GM19351 (cell line): ENCODE results near the gene CTSA.
A peak's percentile ranks its signal among the peaks of the same experiment; 100 is the strongest.
"Not testable (repeated sequence)": the region's sequence is repeated elsewhere in the genome, so short reads cannot be mapped to it uniquely, and the experiment has no call there.

Experiments used
- ATAC-seq: cut with Tn5 transposase; IDR thresholded peaks from one replicate; pipeline ENCODE4 v1.9.1; 2021; ENCODE audit warnings: mild to moderate bottlenecking, moderate library complexity; ENCODE audit not compliant: unreplicated experiment

The CTSA gene

DNA sequence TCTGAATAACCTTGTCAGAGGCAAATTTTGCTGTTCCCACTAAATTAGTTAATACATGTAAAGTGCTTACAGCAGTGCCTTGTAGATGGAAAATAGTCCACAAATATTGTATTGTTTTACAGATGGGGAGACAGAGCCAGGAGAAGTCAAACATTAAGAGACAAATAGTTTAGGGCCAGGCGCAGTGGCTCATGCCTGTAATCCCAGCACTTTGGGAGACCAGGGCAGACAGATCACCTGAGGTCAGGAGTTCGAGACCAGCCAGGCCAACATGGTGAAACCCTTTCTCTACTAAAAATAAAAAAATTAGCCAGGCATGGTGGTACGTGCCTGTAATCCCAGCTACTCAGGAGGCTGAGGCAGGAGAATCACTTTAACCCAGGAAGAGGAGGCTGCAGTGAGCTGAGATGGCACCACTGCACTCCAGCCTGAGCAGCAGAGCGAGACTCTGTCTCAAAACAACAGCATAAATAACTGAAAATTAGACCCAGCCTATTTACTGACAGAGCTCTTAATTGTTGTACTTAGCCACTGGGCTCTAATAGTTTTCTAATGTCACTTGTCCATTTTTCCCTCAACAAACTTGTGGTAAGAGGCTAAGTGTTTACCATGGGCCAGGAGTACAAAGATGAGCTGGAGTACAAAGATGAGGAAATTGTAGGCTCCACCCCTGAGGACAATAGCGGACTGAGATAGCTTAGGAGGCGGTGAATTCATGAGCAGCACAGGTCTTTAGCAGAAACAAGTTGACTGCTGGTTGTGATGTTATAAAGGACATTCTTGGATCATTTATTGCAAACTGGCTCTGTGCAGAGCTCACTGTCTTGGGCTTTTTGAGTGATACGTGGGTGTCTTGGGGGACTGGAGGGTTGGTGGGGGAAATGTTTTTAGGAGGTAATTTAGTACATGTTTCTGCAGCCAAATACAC, 27.3 kb upstream of the CTSA start:
- ATAC-seq, result no peak

DNA sequence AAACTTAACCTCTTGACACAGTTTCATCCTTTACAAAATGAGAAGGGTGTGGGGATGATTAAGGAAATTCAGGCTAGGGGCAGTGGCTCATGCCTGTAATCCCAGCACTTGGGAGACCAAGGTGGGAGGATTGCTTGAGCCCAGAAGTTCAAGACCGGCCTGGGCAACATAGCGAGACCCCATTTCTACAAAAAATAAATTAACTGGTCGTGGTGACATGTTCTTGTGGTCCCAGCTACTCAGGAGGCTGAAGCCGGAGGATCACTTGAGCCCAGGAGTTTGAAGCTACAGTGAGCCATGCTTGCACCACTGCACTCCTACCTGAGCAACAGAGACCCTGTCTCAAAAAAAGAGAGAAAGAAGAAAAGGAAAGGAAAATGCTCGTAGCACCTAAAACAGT, 24.7 kb upstream of the CTSA start:
- no peak for ATAC-seq

DNA sequence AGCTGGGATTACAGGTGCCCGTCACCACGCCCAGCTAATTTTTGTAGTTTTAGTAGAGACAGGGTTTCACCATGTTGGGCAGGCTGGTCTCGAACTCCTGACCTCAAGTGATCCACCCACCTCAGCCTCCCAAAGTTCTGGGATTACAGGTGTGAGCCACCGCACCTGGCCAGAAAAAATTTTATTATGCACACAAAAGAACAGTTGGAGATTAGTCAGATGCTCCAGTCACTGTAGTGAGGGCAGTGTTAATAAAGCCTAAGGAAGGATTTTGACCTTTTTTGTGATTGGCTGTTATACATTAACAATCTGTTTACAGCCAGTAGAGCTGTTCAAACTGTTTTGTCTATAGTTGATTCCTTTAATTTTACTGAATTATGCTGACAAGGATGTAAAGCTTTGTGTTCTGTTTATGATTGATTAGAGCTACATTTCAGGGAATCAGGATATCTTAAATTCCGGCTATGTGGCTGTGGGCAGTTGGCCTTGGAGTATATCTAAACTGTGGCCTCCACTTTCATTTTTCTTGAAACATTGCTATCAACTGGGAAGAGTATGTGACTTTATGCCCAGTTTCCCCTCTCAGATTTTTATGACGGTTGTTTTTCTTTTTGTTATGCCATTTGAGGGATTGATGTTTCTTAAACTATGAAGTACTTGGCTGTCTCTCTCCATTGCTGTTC, 23.9 kb upstream of the CTSA start:
- ATAC-seq, result no peak

DNA sequence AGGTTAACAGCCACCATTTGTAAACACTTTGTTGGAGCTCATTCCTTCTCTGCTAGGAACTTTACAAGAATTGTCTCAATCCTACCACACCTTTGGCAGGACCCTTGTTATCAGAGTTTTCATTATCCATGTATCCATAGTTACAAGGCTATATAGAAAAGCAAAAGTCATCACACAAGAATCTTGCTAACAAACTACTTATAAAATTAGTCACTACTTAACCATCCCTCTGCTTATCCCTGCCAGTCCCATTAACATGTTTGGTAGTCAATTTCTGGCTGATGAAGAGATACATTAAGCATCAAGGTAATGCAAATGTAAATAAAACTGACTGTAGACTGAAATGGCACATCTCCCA, 23.3 kb upstream of the CTSA start:
- no peak for ATAC-seq

DNA sequence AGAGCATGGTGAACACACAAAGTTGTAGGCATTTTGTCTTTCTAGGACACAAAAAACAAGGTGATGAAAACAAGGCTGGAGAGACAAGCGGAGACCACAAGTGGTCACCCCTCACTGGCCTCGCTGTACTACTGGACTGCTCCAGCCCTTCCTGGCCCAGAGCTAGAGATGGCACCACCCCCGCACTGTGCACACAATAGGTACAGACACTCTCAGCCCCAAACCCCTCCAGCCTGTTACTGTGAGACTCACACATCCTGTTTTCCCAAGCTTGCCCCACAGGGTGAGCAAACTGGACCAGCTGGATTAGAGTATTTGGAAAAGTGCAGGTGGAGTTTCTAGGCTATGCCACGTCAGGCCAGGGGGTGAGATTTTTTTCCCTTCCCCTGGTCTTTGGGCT, 18.5 kb upstream of the CTSA start:
- ATAC-seq, result no peak

DNA sequence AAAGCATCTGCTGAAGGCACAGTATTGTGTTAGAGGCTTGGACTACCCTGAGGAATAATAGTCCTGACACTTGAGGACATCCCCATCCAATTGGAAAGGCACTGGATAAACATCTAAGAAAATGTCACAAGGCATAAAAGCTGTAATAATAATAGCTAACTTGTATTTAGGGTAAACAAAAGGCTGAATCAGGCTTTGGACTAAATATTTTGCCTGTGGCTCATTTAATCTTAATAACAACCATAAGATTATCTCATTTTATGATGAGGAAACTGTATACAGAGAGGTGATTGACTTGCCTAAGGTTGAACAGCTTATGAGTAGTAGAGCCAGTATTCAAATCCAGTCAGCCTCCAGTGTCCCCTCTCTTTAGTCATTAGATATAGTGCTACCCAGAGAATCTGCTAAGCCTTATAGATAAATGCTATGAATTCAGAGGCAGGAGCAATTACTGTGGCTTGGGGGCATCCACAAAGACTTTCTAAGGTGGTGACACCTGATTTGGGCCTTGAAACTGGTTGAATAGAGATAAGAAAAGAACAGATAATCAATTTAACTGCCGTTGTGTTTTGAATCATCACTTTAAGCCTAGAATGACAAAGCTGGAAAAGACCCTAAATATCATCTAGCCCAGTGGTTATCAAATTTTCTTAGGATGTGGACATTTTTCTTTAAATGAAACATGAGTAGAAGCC, 17.6 kb upstream of the CTSA start:
- no peak for ATAC-seq

DNA sequence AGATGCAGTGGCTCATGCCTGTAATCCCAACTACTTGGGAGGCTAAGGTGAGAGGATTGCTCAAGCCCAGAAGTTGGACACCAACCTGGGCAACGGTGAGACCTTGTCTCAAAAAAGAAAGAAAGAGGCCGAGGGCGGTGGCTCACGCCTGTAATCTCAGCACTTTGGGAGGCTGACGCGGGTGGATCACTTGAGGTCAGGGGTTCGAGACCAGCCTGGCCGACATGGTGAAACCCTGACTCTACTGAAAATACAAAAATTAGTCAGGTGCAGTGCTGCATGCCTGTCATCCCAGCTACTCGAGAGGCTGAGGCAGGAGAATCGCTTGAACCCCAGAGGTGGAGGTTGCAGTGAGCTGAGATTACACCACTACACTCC, 17.0 kb upstream of the CTSA start:
- not testable (repeated sequence) for ATAC-seq

DNA sequence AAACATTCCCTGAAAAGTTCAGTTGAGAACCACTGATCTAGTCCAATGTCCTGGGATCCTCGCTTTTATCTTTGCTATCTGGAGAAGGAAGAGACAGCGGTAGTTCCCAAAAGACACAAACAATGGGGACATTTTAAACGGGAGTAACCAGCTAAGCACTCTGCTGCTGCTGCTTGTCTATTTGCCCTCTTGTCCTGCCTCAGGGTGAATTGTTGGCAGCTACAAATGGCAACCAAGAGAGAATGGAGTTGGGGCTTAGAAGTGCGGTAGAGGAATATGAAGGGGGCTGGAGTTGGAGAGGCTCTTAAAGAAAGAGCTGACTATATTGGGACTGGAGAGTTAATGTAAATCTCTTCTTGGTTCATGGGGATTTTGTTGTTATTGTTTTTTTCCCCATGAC, 16.6 kb upstream of the CTSA start:
- ATAC-seq, result no peak

DNA sequence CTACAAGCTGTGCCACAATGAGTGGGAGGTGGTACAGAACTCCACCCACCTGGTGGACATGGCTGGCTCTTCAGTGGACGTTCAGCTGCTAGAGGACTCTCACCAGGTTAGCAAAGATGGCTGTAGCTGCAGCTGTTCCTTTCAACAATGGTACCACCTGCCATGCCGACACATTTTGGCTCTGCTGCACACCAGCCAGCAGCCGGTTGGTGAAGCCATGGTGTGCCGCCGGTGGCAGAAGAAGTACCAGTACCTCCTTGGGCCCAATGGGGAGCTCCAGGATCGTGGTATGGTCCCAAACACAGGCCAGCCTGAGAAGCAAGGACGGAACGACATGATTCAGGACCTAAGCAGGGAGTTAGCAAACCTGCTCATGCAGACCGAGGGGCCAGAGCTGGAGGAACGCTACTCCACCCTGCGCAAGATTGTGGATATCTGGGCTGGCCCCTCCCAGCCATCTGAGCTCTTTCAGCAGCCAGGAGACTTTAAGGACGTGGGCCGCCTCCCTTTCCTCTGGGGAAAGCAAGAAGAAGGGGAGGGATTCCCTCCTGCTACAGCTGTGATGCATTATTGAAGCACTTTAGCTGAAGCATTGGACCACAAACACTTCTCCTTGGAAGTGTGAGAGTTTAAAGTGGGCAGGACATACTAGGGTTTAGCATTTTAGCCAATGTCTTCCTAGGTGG, 12.9 kb upstream of the CTSA start:
- no peak for ATAC-seq

DNA sequence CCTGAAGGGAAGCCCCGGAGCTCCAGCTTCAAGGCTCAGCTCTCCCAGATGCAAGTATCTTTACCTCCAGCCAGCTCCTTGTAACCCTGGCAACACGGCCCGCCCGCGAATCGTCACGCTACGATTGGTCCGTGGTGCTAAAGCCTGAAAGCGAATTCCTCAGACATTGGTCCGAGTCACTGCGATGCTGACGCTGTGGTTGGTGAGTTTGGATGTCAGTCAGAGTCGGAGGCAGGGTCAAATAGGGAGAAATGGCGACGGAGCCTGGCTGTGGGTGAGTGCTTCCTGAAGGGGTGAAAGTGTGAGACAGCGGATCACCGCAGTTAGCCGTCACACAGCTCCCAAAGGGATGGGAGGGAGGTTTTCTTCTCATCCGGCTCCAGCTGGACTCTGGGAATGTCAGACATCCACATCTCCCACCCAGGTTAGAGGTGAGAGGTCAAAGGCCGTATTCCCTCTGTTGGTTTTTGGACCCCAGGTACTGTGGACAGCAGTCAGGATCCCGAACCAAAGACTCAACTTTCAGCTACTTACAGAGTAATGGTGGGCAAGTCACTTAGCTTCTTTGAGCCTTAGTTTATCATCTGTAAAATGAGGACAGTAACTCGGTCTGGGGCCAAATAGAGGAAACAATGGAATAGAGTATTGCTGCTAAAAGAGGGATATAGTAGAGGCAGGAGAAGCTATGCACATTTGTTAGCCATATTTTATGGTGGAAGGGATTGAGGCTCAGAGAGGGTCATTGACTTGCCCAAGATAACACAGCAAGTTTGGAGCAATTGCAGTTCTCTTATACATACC, 9.9 kb upstream of the CTSA start, which contains the start of gene ZSWIM1:
Gene ZSWIM1, plus strand, starts transcription at position 240 of the 801 bp plus-strand sequence. CDS start 1,366 bp downstream, outside the sequence.
- peak; percentile 98 for ATAC-seq

DNA sequence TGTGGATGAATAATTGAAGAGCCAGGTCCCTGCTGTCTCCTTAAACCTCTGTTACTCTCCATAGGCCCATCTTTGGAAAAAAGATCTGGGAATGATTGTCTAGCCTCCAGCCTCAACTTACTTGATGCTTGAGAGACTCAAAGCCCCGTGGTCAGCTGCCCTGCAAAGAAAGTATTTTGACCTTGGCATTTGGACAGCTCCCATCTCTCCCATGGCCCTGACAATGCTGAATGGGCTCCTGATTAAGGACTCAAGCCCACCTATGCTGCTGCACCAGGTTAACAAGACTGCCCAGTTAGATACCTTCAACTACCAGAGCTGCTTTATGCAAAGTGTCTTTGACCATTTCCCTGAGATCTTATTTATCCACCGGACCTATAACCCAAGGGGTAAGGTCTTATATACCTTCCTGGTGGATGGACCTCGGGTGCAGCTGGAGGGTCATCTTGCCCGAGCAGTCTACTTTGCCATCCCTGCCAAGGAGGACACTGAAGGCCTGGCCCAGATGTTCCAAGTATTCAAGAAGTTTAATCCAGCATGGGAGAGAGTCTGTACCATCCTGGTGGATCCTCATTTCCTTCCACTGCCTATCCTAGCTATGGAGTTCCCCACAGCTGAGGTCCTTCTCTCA, 8.6 kb upstream of the CTSA start:
- no peak for ATAC-seq

DNA sequence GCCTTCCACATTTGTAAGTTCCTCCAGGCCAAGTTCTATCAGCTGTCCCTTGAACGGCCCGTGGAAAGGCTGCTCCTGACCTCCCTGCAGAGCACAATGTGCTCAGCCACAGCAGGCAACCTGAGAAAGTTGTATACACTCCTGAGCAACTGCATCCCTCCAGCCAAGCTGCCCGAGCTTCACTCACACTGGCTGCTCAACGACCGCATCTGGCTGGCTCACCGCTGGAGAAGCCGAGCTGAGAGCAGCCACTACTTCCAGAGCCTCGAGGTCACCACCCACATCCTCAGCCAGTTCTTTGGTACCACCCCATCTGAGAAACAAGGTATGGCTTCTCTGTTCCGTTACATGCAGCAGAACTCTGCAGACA, 8.1 kb upstream of the CTSA start:
- ATAC-seq, result no peak

DNA sequence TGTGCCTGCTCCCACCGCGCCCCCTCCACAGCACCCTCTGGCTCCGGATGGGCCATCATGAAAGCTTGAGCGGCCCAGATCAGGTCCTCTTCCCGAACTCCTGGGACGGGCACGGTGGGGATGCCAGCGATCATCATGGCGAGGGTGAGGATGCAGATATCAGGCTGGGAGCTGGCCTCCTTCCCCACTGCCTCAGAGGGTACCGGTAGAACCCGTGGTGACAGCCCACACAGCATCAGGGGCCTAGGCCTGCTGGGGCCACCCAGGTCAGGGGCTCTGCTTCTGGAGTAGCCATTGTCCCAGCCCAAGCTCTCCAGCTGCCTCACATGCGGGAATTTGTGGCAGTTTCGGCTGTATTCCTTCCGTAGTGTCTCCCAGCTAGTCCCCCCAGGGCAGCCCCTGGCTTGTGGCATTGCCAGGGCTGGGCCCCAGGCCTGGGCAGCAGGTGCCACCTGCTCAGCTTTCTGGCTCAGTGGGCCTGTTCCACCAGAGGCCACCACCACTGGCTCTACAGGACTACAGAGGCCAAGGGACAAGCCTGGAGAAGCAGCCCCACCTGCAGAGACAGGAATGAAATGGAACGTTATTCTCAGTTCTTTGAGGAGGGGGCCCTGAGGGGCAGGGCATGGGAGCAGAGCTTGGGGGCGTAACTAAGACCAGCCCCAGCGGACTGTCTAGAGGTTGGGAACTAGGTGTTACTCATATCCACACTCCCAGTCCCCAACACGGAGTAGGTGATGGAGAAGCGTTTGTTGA, 4.4 kb upstream of the CTSA start:
- ATAC-seq, result no peak

DNA sequence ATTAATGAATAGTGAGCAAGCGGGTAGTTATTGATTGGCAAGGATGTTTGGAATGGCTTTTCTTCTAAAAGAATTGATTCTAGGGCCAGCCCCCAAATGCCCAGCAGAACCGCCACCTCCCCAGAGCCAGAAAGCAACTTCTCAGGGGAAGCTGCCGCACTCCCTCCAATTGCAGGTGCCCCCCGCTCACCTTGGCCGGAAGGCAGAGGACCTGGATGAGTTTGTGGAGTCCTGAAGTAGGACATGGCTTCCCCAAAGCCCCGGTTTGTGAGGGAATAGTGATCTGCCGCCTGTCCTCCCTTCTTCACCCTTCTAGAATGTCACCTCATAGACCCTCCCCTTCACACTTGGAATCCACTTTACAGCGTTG, 3.8 kb upstream of the CTSA start, which contains the start of gene SPATA25:
Gene SPATA25, minus strand, starts transcription at position 277 of the 370 bp plus-strand sequence. Its CDS starts 32 bp downstream, at position 245.
- ATAC-seq, result no peak

DNA sequence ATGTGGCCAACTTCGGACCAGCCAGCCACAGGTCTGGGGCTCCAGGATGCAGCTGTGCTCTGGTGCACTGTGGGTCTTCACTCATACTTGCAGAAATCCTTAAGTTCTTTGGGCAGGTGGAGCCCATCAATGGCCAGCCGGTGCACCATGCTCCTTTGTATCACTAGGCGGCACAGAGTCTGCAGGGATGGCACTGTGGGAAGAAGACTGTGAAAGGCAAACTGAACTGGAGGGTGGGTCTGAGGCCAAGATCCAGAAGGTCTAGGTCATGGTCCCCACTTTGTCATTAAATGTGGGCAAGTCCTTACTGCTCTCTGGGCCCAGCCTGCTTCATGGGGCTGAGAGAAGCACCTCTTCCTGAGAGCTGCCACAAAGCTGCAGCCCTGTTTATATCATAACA, 2.5 kb upstream of the CTSA start:
- ATAC-seq, result no peak

DNA sequence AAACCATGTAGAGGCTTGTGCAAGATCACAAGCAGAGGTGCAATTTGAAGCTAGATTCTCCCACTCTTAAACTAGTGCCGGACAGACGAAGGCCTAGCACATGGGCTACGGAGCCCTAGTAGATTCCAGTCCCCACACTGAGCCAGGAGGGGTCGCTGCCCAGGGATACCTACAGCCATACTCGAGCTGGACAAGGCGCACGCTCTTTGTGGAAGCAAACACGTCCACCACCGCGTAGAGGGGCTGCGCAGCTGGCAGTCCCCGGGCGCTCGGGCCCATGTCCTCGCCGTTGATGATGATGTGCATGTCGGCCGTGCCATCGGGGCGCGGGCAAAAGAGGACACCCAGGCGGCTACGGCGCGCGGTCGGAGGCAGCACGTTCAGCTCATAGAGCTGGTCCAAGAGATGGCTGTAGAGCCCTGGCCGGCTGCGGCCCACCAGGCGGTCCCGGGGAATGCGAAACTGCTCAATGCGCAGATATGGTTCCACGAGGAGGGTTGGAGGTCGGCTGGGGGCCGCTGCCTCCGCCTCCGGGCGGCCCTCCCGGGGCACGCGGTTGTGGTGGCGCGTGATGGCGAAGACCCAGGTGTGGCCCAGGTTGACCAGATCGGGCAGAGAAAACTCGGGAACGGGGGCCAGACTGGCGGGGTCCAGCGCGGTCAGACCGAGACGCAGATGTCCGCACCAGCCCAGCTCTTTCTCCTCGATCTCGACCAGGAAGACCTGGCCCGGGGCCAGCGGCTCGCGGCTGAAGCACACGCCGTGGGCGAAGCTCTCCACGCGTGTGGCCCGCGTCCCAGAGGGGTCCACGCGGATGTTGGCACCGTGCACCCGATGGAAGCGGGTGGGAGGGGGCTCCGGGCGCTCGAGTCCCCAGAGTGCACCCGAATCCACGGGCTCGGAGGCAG, 804 bp upstream of the CTSA start:
- peak; percentile 41 for ATAC-seq

DNA sequence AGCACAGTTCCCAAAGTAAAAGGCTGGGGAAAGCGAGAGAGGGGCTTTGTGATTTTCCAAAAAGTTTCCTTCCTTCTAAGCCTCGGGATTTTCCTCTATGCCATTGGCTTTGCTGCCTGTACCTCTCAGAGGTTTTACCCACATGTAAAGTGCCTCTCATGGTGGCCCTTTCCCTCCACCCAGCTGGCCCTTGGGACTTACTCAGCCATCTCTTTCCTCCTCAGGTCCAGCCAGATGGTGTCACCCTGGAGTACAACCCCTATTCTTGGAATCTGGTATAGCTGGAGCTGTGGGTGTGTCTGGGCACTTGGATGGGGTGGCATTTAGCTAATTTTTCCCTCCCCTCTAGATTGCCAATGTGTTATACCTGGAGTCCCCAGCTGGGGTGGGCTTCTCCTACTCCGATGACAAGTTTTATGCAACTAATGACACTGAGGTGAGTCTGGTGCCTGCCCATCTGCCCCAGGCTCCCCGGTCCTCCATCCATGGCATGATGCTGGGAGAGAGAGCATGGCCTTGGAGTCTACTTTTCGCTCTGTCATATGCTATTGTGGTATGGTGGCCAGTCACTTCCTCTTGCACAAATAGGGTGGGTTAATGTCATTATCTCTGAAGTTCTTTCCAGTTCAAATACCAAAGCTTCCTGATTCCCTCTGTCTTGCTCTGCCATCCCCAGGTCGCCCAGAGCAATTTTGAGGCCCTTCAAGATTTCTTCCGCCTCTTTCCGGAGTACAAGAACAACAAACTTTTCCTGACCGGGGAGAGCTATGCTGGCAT, 1.1 kb downstream of the CTSA start:
- ATAC-seq, result no peak
